ENCODE measurements around the gene PIK3AP1. TPM values are rescaled to one million over a fixed set of nuclear protein-coding genes. Genes with fewer than 3 reads are reported as not detected.
A peak's percentile ranks its signal among the peaks of the same experiment; 100 is the strongest.

Gene PIK3AP1
- total and polyA plus RNA-seq, 10 of the 15 experiments (the other 5 are each of a cell fraction or from before 2014, with no cell fraction given): 26.2 to 306 (median 119) TPM

DNA sequence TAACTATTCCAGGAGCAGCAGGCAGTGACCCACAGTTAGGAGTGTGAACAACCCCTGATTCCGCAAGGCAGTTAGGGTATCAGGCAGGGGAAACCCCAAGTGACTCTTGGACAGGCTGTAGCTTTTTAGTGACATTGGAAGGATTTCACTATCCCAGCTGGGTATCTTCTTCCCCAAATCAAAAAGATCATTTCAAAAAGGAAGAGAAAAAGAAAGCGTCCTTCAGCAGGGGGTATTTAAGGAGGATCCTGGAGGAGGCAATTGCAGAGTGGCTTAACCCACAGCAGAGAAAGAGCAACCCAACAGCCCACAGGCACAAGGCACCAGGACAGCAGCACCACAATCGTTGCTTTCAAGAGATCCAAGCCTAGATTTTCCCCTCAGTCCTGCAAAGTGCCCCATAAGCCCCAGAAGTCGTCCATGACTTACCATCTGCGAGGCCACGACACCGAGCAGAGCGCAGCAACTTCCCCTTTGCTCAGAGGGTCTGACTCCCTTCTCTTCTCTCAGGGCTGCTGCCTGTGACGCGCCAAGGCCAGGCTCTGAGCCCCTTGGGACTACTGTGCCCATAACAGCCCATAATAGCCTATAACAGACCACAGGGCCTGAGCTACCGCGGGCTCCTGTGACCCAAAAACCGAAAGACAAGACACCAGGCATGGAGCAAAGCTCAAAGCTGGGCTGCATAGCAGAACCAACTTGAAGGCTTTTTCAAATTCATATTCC is 19.8 kb downstream of the PIK3AP1 start (continued):
- TF ChIP-seq POLR2AphosphoS2 (IDR thresholded peaks at IDR 0.05; ENCODE audit: low read depth, low read length): peak; percentile 52; the same call in 1 of the 2 replicates
- TF ChIP-seq, protein P1, sequence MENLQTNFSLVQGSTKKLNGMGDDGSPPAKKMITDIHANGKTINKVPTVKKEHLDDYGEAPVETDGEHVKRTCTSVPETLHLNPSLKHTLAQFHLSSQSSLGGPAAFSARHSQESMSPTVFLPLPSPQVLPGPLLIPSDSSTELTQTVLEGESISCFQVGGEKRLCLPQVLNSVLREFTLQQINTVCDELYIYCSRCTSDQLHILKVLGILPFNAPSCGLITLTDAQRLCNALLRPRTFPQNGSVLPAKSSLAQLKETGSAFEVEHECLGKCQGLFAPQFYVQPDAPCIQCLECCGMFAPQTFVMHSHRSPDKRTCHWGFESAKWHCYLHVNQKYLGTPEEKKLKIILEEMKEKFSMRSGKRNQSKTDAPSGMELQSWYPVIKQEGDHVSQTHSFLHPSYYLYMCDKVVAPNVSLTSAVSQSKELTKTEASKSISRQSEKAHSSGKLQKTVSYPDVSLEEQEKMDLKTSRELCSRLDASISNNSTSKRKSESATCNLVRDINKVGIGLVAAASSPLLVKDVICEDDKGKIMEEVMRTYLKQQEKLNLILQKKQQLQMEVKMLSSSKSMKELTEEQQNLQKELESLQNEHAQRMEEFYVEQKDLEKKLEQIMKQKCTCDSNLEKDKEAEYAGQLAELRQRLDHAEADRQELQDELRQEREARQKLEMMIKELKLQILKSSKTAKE (IDR thresholded peaks at IDR 0.05; ENCODE audit: low read depth, poor library complexity, severe bottlenecking): peak; percentile 8
- TF ChIP-seq MEF2A (IDR thresholded peaks at IDR 0.05; ENCODE audit: insufficient read depth, low read depth, low read length): peak; percentile 62; the same call in 1 of the 2 replicates
- no peak for TF ChIP-seq SRF (IDR thresholded peaks at IDR 0.05; ENCODE audit: low read depth in 2 of 2, low read length in 2 of 2)
- 0 out of 2 replicates have a peak, but pooled peaks have one; percentile 14 for TF ChIP-seq JUND (IDR thresholded peaks at IDR 0.05; ENCODE audit: low read depth, low read length)
- TF ChIP-seq, protein P2, sequence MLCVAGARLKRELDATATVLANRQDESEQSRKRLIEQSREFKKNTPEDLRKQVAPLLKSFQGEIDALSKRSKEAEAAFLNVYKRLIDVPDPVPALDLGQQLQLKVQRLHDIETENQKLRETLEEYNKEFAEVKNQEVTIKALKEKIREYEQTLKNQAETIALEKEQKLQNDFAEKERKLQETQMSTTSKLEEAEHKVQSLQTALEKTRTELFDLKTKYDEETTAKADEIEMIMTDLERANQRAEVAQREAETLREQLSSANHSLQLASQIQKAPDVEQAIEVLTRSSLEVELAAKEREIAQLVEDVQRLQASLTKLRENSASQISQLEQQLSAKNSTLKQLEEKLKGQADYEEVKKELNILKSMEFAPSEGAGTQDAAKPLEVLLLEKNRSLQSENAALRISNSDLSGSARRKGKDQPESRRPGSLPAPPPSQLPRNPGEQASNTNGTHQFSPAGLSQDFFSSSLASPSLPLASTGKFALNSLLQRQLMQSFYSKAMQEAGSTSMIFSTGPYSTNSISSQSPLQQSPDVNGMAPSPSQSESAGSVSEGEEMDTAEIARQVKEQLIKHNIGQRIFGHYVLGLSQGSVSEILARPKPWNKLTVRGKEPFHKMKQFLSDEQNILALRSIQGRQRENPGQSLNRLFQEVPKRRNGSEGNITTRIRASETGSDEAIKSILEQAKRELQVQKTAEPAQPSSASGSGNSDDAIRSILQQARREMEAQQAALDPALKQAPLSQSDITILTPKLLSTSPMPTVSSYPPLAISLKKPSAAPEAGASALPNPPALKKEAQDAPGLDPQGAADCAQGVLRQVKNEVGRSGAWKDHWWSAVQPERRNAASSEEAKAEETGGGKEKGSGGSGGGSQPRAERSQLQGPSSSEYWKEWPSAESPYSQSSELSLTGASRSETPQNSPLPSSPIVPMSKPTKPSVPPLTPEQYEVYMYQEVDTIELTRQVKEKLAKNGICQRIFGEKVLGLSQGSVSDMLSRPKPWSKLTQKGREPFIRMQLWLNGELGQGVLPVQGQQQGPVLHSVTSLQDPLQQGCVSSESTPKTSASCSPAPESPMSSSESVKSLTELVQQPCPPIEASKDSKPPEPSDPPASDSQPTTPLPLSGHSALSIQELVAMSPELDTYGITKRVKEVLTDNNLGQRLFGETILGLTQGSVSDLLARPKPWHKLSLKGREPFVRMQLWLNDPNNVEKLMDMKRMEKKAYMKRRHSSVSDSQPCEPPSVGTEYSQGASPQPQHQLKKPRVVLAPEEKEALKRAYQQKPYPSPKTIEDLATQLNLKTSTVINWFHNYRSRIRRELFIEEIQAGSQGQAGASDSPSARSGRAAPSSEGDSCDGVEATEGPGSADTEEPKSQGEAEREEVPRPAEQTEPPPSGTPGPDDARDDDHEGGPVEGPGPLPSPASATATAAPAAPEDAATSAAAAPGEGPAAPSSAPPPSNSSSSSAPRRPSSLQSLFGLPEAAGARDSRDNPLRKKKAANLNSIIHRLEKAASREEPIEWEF (IDR thresholded peaks at IDR 0.05; ENCODE audit: insufficient replicate concordance, low read depth, low read length): no peak
- 0 out of 2 replicates have a peak, but pooled peaks have one; percentile 34 for TF ChIP-seq SMARCA5 (IDR thresholded peaks at IDR 0.05)
- TF ChIP-seq NFXL1 (IDR thresholded peaks at IDR 0.05; ENCODE audit: borderline replicate concordance): no peak
- TF ChIP-seq SIX5 (IDR thresholded peaks at IDR 0.05; ENCODE audit: low read depth, low read length, severe bottlenecking): no peak
- no peak for TF ChIP-seq ZZZ3 (IDR thresholded peaks at IDR 0.05; ENCODE audit: control insufficient read depth, insufficient read length, low read depth)
- no peak; the same call in 1 of the 2 replicates for TF ChIP-seq PML (IDR thresholded peaks at IDR 0.05; ENCODE audit: low read length)
- TF ChIP-seq GABPA (IDR thresholded peaks at IDR 0.05; ENCODE audit: low read depth): no peak
- TF ChIP-seq ZNF622 (IDR thresholded peaks at IDR 0.05): no peak
- TF ChIP-seq, protein P3, sequence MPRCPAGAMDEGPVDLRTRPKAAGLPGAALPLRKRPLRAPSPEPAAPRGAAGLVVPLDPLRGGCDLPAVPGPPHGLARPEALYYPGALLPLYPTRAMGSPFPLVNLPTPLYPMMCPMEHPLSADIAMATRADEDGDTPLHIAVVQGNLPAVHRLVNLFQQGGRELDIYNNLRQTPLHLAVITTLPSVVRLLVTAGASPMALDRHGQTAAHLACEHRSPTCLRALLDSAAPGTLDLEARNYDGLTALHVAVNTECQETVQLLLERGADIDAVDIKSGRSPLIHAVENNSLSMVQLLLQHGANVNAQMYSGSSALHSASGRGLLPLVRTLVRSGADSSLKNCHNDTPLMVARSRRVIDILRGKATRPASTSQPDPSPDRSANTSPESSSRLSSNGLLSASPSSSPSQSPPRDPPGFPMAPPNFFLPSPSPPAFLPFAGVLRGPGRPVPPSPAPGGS (IDR thresholded peaks at IDR 0.05; ENCODE audit: borderline replicate concordance, insufficient read depth, low read depth, low read length, poor library complexity, severe bottlenecking): no peak
- TF ChIP-seq NFYA (IDR thresholded peaks at IDR 0.05; ENCODE audit: borderline replicate concordance, low read depth, low read length): no peak
- no peak for TF ChIP-seq EZH2 (IDR thresholded peaks at IDR 0.05; ENCODE audit: borderline replicate concordance, control insufficient read depth, low read depth, low read length)
- no peak for TF ChIP-seq BRCA1 (IDR thresholded peaks at IDR 0.05; ENCODE audit: low read depth, low read length)
- TF ChIP-seq CREB1 (IDR thresholded peaks at IDR 0.05; ENCODE audit: low read depth): peak; percentile 74

Data from GM12878 (cell line).